IMR-90 (cell line): Measurements from ENCODE around the gene ZNF586. TPM values are rescaled to one million over a fixed set of nuclear protein-coding genes. Genes with fewer than 3 reads are reported as not detected.

Source experiments
- ATAC-seq: fragments of 200-7000 bp; cut with Tn5 transposase; 2 replicates; pipeline ENCODE4 v1.9.1; 2020; ENCODE audit warnings: low read depth, mild to moderate bottlenecking, moderate library complexity
- BruUV-seq: library from RNA; stranded (reverse); fragments of 400-500 nt; replicated peaks from 2 replicates; lab custom pipeline; 2021; lab: Mats Ljungman, UMichigan
- CTCF ChIA-PET: fragments of 300-600 bp; formaldehyde crosslinking; extraction: SDS; loops from one replicate; lab custom pipeline; 2021; ENCODE audit warnings: antibody characterized with exemption; lab: Yijun Ruan, JAX
- POLR2A ChIA-PET: fragments of 300-600 bp; sonication (Branson Sonifier 250); formaldehyde crosslinking; loops from one replicate; lab custom pipeline; 2022; ENCODE audit warnings: antibody characterized with exemption; ENCODE audit not compliant: unreplicated experiment; lab: Charles Lee
- DNase-seq: peaks from one replicate; pipeline ENCODE4 v3.0.0; 2013
- H2AFZ ChIP-seq: replicated peaks from 2 replicates; pipeline ENCODE3; 2013; ENCODE audit warnings: low read length, mild to moderate bottlenecking; ENCODE audit not compliant: poor library complexity
- H2AK5ac ChIP-seq: 2 replicates; pipeline ENCODE4 v1.6.1; 2013; ENCODE audit warnings: low read depth, low read length, inconsistent platforms
- H2AK9ac ChIP-seq: replicated peaks from 2 replicates; pipeline ENCODE3; 2013; ENCODE audit warnings: mild to moderate bottlenecking, low read depth, low read length, moderate library complexity; ENCODE audit not compliant: poor library complexity
- H2BK120ac ChIP-seq: 2 replicates; pipeline ENCODE4 v1.6.1; 2013; ENCODE audit warnings: low read depth, low read length, inconsistent platforms
- H2BK15ac ChIP-seq: 3 replicates; pipeline ENCODE4 v1.6.1; 2013; ENCODE audit warnings: low read depth, low read length, inconsistent platforms
- H2BK20ac ChIP-seq: 2 replicates; pipeline ENCODE4 v1.6.1; 2013; ENCODE audit warnings: low read depth, mild to moderate bottlenecking, inconsistent platforms, low read length, moderate library complexity
- H2BK5ac ChIP-seq: 2 replicates; pipeline ENCODE4 v1.6.1; 2013; ENCODE audit warnings: mild to moderate bottlenecking, low read depth, low read length, inconsistent platforms; ENCODE audit not compliant: poor library complexity, severe bottlenecking
- H3K14ac ChIP-seq: replicated peaks from 2 replicates; pipeline ENCODE4 v1.6.1; 2013; ENCODE audit warnings: low read depth, low read length, inconsistent platforms
- H3K18ac ChIP-seq: 2 replicates; pipeline ENCODE4 v1.6.1; 2013; ENCODE audit warnings: low read depth, low read length, control low read depth
- H3K23ac ChIP-seq: 2 replicates; pipeline ENCODE4 v1.6.1; 2013; ENCODE audit warnings: low read depth, low read length, inconsistent platforms
- H3K27ac ChIP-seq: 2 replicates; pipeline ENCODE4 v1.5.1; 2013; ENCODE audit warnings: mild to moderate bottlenecking, control low read depth, low read length; ENCODE audit not compliant: insufficient read depth
- H3K27me3 ChIP-seq: 2 replicates; pipeline ENCODE4 v1.6.1; 2013; ENCODE audit warnings: low read length; ENCODE audit not compliant: control insufficient read depth, insufficient read depth
- H3K36me3 ChIP-seq: 2 replicates; pipeline ENCODE4 v1.6.1; 2013; ENCODE audit warnings: low read length, mixed read lengths; ENCODE audit not compliant: control insufficient read depth, insufficient read depth
- H3K4ac ChIP-seq: 2 replicates; pipeline ENCODE4 v1.6.1; 2013; ENCODE audit warnings: low read depth, low read length, inconsistent platforms
- H3K4me1 ChIP-seq: 2 replicates; pipeline ENCODE4 v1.6.1; 2013; ENCODE audit warnings: low read length, mixed read lengths; ENCODE audit not compliant: control insufficient read depth, insufficient read depth
- H3K4me2 ChIP-seq: 2 replicates; pipeline ENCODE4 v1.6.1; 2013; ENCODE audit warnings: low read depth, mild to moderate bottlenecking, control low read depth, low read length, moderate library complexity
- H3K4me3 ChIP-seq: 2 replicates; pipeline ENCODE4 v1.5.1; 2013; ENCODE audit warnings: low read depth, mild to moderate bottlenecking, control low read depth, low read length, moderate library complexity; ENCODE audit not compliant: insufficient read depth
- H3K56ac ChIP-seq: 2 replicates; pipeline ENCODE4 v1.6.1; 2013; ENCODE audit warnings: low read length, inconsistent platforms; ENCODE audit not compliant: insufficient read depth; ENCODE audit errors: extremely low read depth
- H3K79me1 ChIP-seq, 2 experiments: 2 replicates each; pipeline ENCODE4 v1.6.1; 2013; ENCODE audit warnings: low read length in 2 of 2, inconsistent platforms in 1 of 2, low read depth in 1 of 2
- H3K9ac ChIP-seq: 2 replicates; pipeline ENCODE4 v1.6.1; 2013; ENCODE audit warnings: low read depth, low read length, control low read depth
- H3K9me1 ChIP-seq: 2 replicates; pipeline ENCODE4 v1.6.1; 2013; ENCODE audit warnings: low read length, inconsistent platforms; ENCODE audit not compliant: insufficient read depth
- H3K9me3 ChIP-seq: 2 replicates; pipeline ENCODE4 v1.6.1; 2013; ENCODE audit warnings: low read length; ENCODE audit not compliant: control insufficient read depth, insufficient read depth
- H4K20me1 ChIP-seq: 2 replicates; pipeline ENCODE4 v1.6.1; 2013; ENCODE audit warnings: low read length, inconsistent platforms; ENCODE audit not compliant: insufficient read depth
- H4K5ac ChIP-seq: 2 replicates; pipeline ENCODE4 v1.6.1; 2013; ENCODE audit warnings: mild to moderate bottlenecking, low read depth, low read length, control low read depth
- H4K8ac ChIP-seq, 2 experiments: 2 replicates each; pipeline ENCODE4 v1.6.1; 2013; ENCODE audit warnings: low read depth in 2 of 2, low read length in 2 of 2, control low read depth in 1 of 2, inconsistent platforms in 1 of 2
- H4K91ac ChIP-seq: 2 replicates; pipeline ENCODE4 v1.6.1; 2013; ENCODE audit warnings: low read depth, low read length, inconsistent platforms; ENCODE audit not compliant: insufficient read depth
- BHLHE40 ChIP-seq: fragments of 150-350 bp; IDR thresholded peaks from 2 replicates; pipeline ENCODE4 v1.6.1; 2016; ENCODE audit warnings: mild to moderate bottlenecking, low read depth, low read length
- CEBPB ChIP-seq: IDR thresholded peaks from 2 replicates; pipeline ENCODE4 v1.6.1; 2012; ENCODE audit warnings: low read depth, low read length, improper control_type of control experiment
- CHD1 ChIP-seq: IDR thresholded peaks from 2 replicates; pipeline ENCODE4 v1.6.1; 2012; ENCODE audit warnings: low read depth, low read length, improper control_type of control experiment
- CTCF ChIP-seq: conservative IDR thresholded peaks from 2 replicates; pipeline ENCODE4 v1.5.1; 2012; ENCODE audit warnings: mild to moderate bottlenecking, low read depth, low read length, improper control_type of control experiment
- ELK1 ChIP-seq: fragments of 150-350 bp; IDR thresholded peaks from 2 replicates; pipeline ENCODE4 v1.6.1; 2016; ENCODE audit warnings: low read depth, mild to moderate bottlenecking, low read length, moderate library complexity, borderline replicate concordance
- FOS ChIP-seq: fragments of 150-350 bp; IDR thresholded peaks from 2 replicates; pipeline ENCODE4 v1.6.1; 2016; ENCODE audit warnings: low read depth, low read length
- MAFK ChIP-seq: IDR thresholded peaks from 2 replicates; pipeline ENCODE4 v1.6.1; 2012; ENCODE audit warnings: low read depth, low read length, improper control_type of control experiment
- MAZ ChIP-seq: IDR thresholded peaks from 2 replicates; pipeline ENCODE4 v1.6.1; 2012; ENCODE audit warnings: low read depth, mild to moderate bottlenecking, low read length, improper control_type of control experiment, moderate library complexity, borderline replicate concordance
- MXI1 ChIP-seq: IDR thresholded peaks from 2 replicates; pipeline ENCODE4 v1.6.1; 2012; ENCODE audit warnings: low read depth, mild to moderate bottlenecking, low read length, moderate library complexity, borderline replicate concordance
- NFE2L2 ChIP-seq: fragments of 150-350 bp; IDR thresholded peaks from 2 replicates; pipeline ENCODE4 v1.6.1; 2016; ENCODE audit warnings: low read depth, mild to moderate bottlenecking, low read length
- POLR2A ChIP-seq: IDR thresholded peaks from 2 replicates; pipeline ENCODE4 v1.6.1; 2012; ENCODE audit warnings: mild to moderate bottlenecking, low read depth, low read length
- RAD21 ChIP-seq: IDR thresholded peaks from 2 replicates; pipeline ENCODE4 v1.6.1; 2012; ENCODE audit warnings: low read length, improper control_type of control experiment
- RCOR1 ChIP-seq: IDR thresholded peaks from 2 replicates; pipeline ENCODE4 v1.6.1; 2012; ENCODE audit warnings: mild to moderate bottlenecking, low read length, improper control_type of control experiment; ENCODE audit not compliant: insufficient replicate concordance
- RFX5 ChIP-seq: IDR thresholded peaks from 2 replicates; pipeline ENCODE4 v1.8.0; 2012; ENCODE audit warnings: low read depth, mild to moderate bottlenecking, low read length, moderate library complexity
- SMC3 ChIP-seq: fragments of 150-350 bp; IDR thresholded peaks from 2 replicates; pipeline ENCODE4 v1.6.1; 2016; ENCODE audit warnings: low read depth, mild to moderate bottlenecking, antibody characterized with exemption, low read length, moderate library complexity
- USF2 ChIP-seq: fragments of 150-350 bp; IDR thresholded peaks from 2 replicates; pipeline ENCODE4 v1.6.1; 2017; ENCODE audit warnings: mild to moderate bottlenecking, antibody characterized with exemption, low read length, low read depth
- WGBS, 2 experiments: methylation state at CpG; one replicate each; pipeline versions ENCODE4 v1.1.5 to v1.1.7; 2013; ENCODE audit warnings: missing lambda C conversion rate in 2 of 2; ENCODE audit not compliant: insufficient read length in 1 of 2; ENCODE audit errors: extremely low coverage in 2 of 2; 5-methylcytosine and 5-hydroxymethylcytosine counted together
- dilution Hi-C: fragments of 300-500 bp; cut with HindIII; formaldehyde crosslinking; loops from one replicate; pipeline ENCODE4 v1.14.3; 2018; ENCODE audit warnings: low sequenced_read_pairs; ENCODE audit not compliant: unreplicated experiment
- in situ Hi-C: fragments of 300-500 bp; cut with MboI; formaldehyde crosslinking; loops from 3 replicates; pipeline ENCODE4 v1.14.3; 2019; ENCODE audit warnings: low sequenced_read_pairs, inconsistent platforms, mixed read lengths
- intact Hi-C: fragments of 100-400 bp; cut with micrococcal nuclease; formaldehyde crosslinking; loops from 2 replicates; pipeline ENCODE4 v1.10.0; 2022
- polyA plus RNA-seq, 3 experiments: library from polyadenylated mRNA; depleted of rRNA; stranded (reverse); fragments of >200 nt; gene quantifications; 2 replicates each; pipeline ENCODE4 v1.2.3, GENCODE V29; 2012; ENCODE audit warnings: low replicate concordance in 1 of 3
- total RNA-seq: library from RNA; depleted of rRNA; stranded (reverse); fragments of >200 nt; gene quantifications from 2 replicates; pipeline ENCODE4 v1.2.3, GENCODE V29; 2012

Gene ZNF586
- total and polyA plus RNA-seq, 2 of the 4 experiments (the other 2 are of a cell fraction) = 5.6 to 18.6 TPM

GRCh38 chr19:57759096-57759495, 10.4 kb upstream of the ZNF586 start:
- CTCF ChIA-PET = no interaction called here
- intact Hi-C loops = no loop called here

More at GRCh38 chr19:57759096-57759495, 10.4 kb upstream of the ZNF586 start:
- DNase-seq (no peak), ATAC-seq (no peak)
- H3K23ac ChIP-seq = no peak overlapping the region
- H3K27me3 ChIP-seq = no peaks in the 10 kb centered on the region
- no peak overlapping the region for H3K4me2 ChIP-seq
- H2BK120ac ChIP-seq = no peak overlapping the region
- no peak overlapping the region for H3K27ac ChIP-seq
- no TSS peak for BruUV-seq
- 100% methylated on average over 1 of the region's 2 CpGs; no CpG with 5 or more reads in 1 of the 2 experiments for WGBS, 2 experiments
- H2AFZ ChIP-seq = no peak overlapping the region
- no peak overlapping the region for H2AK9ac ChIP-seq
- POLR2A ChIA-PET = no interaction called here
- H3K36me3 ChIP-seq = peaks cover 45% of the 10 kb centered on the region
- H2BK20ac ChIP-seq = no peak overlapping the region
- no peak overlapping the region for H3K56ac ChIP-seq
- no peak overlapping the region for H4K8ac ChIP-seq
- no peak overlapping the region for H4K91ac ChIP-seq
- dilution Hi-C loops = no loop called here
- H3K4me1 ChIP-seq = no peaks in the 10 kb centered on the region
- H3K4ac ChIP-seq = no peak overlapping the region
- H2BK5ac ChIP-seq = no peak overlapping the region
- H3K9ac ChIP-seq = no peak overlapping the region
- peaks cover 3% of the 10 kb centered on the region; the same call in 1 of the 2 replicates for H3K9me1 ChIP-seq
- no peak overlapping the region for H3K14ac ChIP-seq
- in situ Hi-C loops = no loop called here
- no peak overlapping the region for H3K18ac ChIP-seq
- H3K79me1 ChIP-seq = peaks cover 17 to 20% of the 10 kb centered on the region in 2 experiments
- no peak overlapping the region for H2AK5ac ChIP-seq
- no peak overlapping the region for H2BK15ac ChIP-seq
- no peak overlapping the region for H3K4me3 ChIP-seq
- TF ChIP-seq ELK1 = no peak
- TF ChIP-seq MAFK = no peak
- TF ChIP-seq MXI1 = no peak
- no peak for TF ChIP-seq RFX5
- TF ChIP-seq FOS = no peak
- no peak for TF ChIP-seq NFE2L2
- no peak for TF ChIP-seq BHLHE40
- TF ChIP-seq CTCF = no peak
- no peak for TF ChIP-seq CEBPB
- no peak for TF ChIP-seq POLR2A
- TF ChIP-seq RAD21 = no peak
- TF ChIP-seq RCOR1 = no peak
- no peak for TF ChIP-seq SMC3
- no peak for TF ChIP-seq CHD1
- TF ChIP-seq MAZ = no peak
- no peak for TF ChIP-seq USF2
- no peaks in the 10 kb centered on the region for H4K20me1 ChIP-seq
- H4K5ac ChIP-seq = no peak overlapping the region
- peaks cover 17% of the 10 kb centered on the region for H3K9me3 ChIP-seq
